ENCODE data around the gene PTGES3. TPM values are rescaled to one million over a fixed set of nuclear protein-coding genes. Genes with fewer than 3 reads are reported as not detected.
"Not testable (repeated sequence)": the region's sequence is repeated elsewhere in the genome, so short reads cannot be mapped to it uniquely, and the experiment has no call there.

PTGES3 gene, protein sequence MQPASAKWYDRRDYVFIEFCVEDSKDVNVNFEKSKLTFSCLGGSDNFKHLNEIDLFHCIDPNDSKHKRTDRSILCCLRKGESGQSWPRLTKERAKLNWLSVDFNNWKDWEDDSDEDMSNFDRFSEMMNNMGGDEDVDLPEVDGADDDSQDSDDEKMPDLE
- total RNA-seq (100 to 1,000 TPM in 6 of 9 donors, 10 to 100 TPM in 3; 48.0 to 120 (median 103) TPM), polyA plus RNA-seq (100 to 1,000 TPM in 1 of 2 donors, 10 to 100 TPM in 1; 54.6 to 125 TPM)
- long read RNA-seq, donor 1, transcript PTGES3-201 (8 exons, 1,920 nt) = major isoform, 224 of 240 reads
- long read RNA-seq, donor 1, partial matches to known transcripts = 3 of 240 reads
- long read RNA-seq, donor 1, other reads (novel, unspliced or antisense) = 9 of 240 reads
- long read RNA-seq, donor 2, transcript PTGES3-202 (7 exons, 1,547 nt) = minor isoform, 22 of 674 reads
- long read RNA-seq, donor 2, transcript PTGES3-201 (8 exons, 1,920 nt) = major isoform, 610 of 674 reads
- long read RNA-seq, donor 2, transcript PTGES3-204 (7 exons, 1,017 nt) = minor isoform, 11 of 674 reads
- long read RNA-seq, donor 2, partial matches to known transcripts = 8 of 674 reads
- long read RNA-seq, donor 2, other reads (novel, unspliced or antisense) = 22 of 674 reads
- long read RNA-seq, donor 3, transcript PTGES3-201 (8 exons, 1,920 nt) = major isoform, 185 of 200 reads
- long read RNA-seq, donor 3, partial matches to known transcripts = 2 of 200 reads
- long read RNA-seq, donor 3, other reads (novel, unspliced or antisense) = 9 of 200 reads

DNA sequence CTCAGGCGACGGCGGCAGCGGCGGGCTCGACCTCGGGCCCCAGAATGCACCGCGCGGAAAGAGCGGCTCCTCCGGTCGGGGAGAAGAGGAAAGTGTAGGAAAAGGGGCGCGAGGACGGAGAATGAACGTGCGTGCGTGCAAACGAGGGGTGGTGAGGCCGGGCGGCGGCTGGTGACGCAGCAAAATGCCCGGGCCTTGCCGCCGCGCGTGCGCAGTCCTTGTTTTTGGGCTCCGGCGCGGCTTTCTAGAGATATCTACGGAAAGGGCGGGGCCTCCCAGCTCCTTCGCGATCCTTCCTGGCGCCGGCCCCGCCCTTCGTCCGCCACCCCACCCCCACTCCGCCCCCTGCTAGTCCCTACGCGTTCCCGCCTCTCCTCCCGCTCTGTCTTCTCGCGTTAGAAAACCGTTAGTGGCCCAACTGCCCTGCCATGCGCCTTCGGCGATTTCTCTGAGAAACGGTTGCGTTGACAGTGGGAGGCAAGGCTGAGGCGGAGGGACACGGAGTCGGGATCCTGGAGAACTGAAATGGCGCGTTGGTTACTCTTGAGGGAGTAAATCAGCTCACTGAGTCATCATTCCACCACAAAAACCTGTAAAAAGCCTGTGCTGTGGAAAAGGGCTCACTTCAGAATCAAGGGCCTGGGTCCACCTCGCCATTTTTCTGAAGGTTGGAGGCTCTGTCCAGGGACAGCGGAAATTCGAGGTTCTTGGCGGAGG lies at the start of gene PTGES3:
Gene PTGES3, minus strand, starts transcription at position 156 of the 717 bp plus-strand sequence. CDS start 285 bp downstream, outside the sequence.
- Histone ChIP-seq H3K27ac (peak within 1 kb of the TSS; percentile 93 to 100 (median 98)), H3K9me3 (no peaks in the 10 kb centered on the region), H3K27me3 (no peaks in the 10 kb centered on the region), H3K36me3 (peaks cover 0 to 6% (median 0%) of the 10 kb centered on the region in 9 donors), H3K4me1 (peaks cover 0 to 43% (median 33%) of the 10 kb centered on the region in 12 donors), H3K4me3 (peak within 1 kb of the TSS; percentile 63 to 96 (median 86))
- intact Hi-C loops (cut with DNase I) = loop anchor here (1.0 to 5.0 kb wide), 8 partner anchors 34 to 829 kb away; partner anchors contain the start of genes NACA (in 5 of the 10) and ATP5F1B (in 3 of the 10)
- ATAC-seq (peak; percentile 93 to 96 (median 94)), DNase-seq (peak; percentile 97 to 99 (median 98))
- TF ChIP-seq POLR2A (IDR thresholded peaks at IDR 0.05) = peak in 1 of 2 donors; percentile 91
- TF ChIP-seq, protein P1, sequence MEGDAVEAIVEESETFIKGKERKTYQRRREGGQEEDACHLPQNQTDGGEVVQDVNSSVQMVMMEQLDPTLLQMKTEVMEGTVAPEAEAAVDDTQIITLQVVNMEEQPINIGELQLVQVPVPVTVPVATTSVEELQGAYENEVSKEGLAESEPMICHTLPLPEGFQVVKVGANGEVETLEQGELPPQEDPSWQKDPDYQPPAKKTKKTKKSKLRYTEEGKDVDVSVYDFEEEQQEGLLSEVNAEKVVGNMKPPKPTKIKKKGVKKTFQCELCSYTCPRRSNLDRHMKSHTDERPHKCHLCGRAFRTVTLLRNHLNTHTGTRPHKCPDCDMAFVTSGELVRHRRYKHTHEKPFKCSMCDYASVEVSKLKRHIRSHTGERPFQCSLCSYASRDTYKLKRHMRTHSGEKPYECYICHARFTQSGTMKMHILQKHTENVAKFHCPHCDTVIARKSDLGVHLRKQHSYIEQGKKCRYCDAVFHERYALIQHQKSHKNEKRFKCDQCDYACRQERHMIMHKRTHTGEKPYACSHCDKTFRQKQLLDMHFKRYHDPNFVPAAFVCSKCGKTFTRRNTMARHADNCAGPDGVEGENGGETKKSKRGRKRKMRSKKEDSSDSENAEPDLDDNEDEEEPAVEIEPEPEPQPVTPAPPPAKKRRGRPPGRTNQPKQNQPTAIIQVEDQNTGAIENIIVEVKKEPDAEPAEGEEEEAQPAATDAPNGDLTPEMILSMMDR (IDR thresholded peaks at IDR 0.05) = no peak
- 0 to 1% (median 1%) methylated on average over 52 to 64 of the region's 64 CpGs for WGBS, 4 donors

DNA sequence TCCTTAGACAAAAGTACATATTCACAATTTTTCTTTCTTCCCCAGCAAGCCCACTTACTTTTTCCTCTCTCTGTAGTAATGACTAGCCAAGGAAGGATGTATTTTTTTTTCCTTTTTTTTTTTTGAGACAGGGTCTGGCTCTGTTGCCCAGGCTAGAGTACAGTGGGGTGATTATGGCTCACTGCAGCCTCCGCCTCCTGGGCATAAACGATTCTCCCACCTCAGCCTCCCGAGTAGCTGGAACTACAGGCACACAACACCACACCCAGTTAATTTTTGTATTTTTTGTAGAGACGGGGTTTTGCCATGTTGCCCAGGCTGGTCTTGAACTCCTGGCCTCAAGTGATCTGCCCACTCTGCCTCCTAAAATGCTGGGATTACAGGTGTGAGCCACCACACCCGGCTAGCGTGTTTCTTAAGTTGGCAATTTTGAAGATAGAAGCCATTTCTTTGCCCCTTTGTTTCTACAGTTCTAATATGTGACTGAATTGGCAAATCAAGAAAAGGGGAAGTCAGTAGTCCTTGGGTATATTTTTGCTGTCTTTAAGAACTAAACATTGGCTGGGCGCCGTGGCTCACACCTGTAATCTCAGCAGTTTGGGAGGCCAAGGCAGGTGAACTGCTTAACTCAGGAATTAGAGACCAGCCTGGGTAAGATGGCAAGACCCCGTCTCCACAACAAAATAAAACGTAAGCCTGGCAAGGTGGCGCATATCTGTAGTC lies 40.2 kb upstream of the PTGES3 start:
- Histone ChIP-seq H3K36me3 (peaks cover 0 to 28% (median 11%) of the 10 kb centered on the region in 9 donors), H3K4me3 (no peak overlapping the region), H3K4me1 (peaks cover 0 to 22% (median 9%) of the 10 kb centered on the region in 12 donors), H3K27ac (no peak overlapping the region), H3K9me3 (no peaks in the 10 kb centered on the region), H3K27me3 (no peaks in the 10 kb centered on the region)
- TF ChIP-seq, protein P1 (IDR thresholded peaks at IDR 0.05) = no peak
- TF ChIP-seq POLR2A (IDR thresholded peaks at IDR 0.05) = no peak
- intact Hi-C loops (cut with DNase I) = loop anchor here in 3 of 10 donors (10.0 kb wide), 1 partner anchor 83 kb away; the partner anchor contains the start of gene ATP5F1B (in 3 of the 3)
- DNase-seq = no peak
- no peak for ATAC-seq
- WGBS, 4 donors = 93 to 96% (median 95%) methylated on average over 11 of the region's 11 CpGs

DNA sequence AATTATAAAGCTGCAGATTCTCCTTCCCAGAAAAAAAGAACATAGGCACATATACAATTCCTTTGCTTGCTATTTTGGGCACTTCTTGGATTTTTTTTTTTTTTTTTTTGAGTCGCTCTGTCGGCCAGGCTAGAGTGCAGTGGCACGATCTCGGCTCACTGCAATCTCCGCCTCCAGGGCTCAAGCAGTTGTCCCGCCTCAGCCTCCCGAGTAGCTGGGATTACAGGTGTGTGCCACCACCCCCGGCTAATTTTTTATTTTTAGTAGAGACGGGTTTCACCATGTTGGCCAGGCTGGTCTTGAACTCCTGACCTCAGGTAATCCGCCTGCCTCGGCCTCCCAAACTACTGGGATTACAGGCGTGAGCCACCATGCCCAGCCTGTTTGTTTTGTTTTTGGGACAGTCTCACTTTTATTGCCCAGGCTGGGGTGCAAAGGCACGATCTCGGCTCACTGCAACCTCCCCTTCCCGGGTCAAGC lies 38.2 kb upstream of the PTGES3 start:
- peaks cover 0 to 41% (median 6%) of the 10 kb centered on the region in 9 donors for H3K36me3 ChIP-seq
- intact Hi-C loops (cut with DNase I) = loop anchor here in 3 of 10 donors (10.0 kb wide), 1 partner anchor 81 kb away; the partner anchor contains the start of gene ATP5F1B (in 3 of the 3)
- H3K4me1 ChIP-seq = peaks cover 9 to 43% (median 29%) of the 10 kb centered on the region in 12 donors
- H3K27ac ChIP-seq = peak overlapping the region; percentile 79 to 97 (median 93)
- not testable (repeated sequence) for DNase-seq, ATAC-seq, H3K9me3 ChIP-seq, H3K27me3 ChIP-seq
- WGBS, 4 donors = 86 to 93% (median 91%) methylated on average over 15 of the region's 15 CpGs
- H3K4me3 ChIP-seq = peak overlapping the region in 6 of 12 donors; percentile 68 to 98 (median 79)
